ENCODE data around the gene RCAN2.

The RCAN2 gene

GRCh38 chr6:46438245-46438644, 53.0 kb downstream of the RCAN2 start:
- no peak for TF ChIP-seq FOXP2 (optimal IDR thresholded peaks at IDR 0.05; ENCODE audit: borderline replicate concordance, extremely low read depth, extremely low read length, insufficient read depth)
- TF ChIP-seq SIN3A (IDR thresholded peaks at IDR 0.05; ENCODE audit: borderline replicate concordance, insufficient read depth, low read length) = no peak

GRCh38 chr6:46437671-46438221, 53.5 kb downstream of the RCAN2 start:
- TF ChIP-seq TAF1 (IDR thresholded peaks at IDR 0.05; ENCODE audit: borderline replicate concordance, insufficient read depth, low read length) = no peak
- no peak for TF ChIP-seq POLR2AphosphoS5 (IDR thresholded peaks at IDR 0.05; ENCODE audit: low read depth, low read length)
- TF ChIP-seq REST (IDR thresholded peaks at IDR 0.05; ENCODE audit: insufficient read depth in 1 of 2, low read depth in 2 of 2, low read length in 2 of 2) = no peak
- no peak for TF ChIP-seq SIN3A (IDR thresholded peaks at IDR 0.05; ENCODE audit: borderline replicate concordance, insufficient read depth, low read length)
- no peak for TF ChIP-seq FOXP2 (optimal IDR thresholded peaks at IDR 0.05; ENCODE audit: borderline replicate concordance, extremely low read depth, extremely low read length, insufficient read depth)

GRCh38 chr6:46422619-46423018, 68.6 kb downstream of the RCAN2 start:
- TF ChIP-seq SIN3A (IDR thresholded peaks at IDR 0.05; ENCODE audit: borderline replicate concordance, insufficient read depth, low read length) = no peak
- TF ChIP-seq REST (IDR thresholded peaks at IDR 0.05; ENCODE audit: insufficient read depth in 1 of 2, low read depth in 2 of 2, low read length in 2 of 2) = no peak
- no peak for TF ChIP-seq FOXP2 (optimal IDR thresholded peaks at IDR 0.05; ENCODE audit: borderline replicate concordance, extremely low read depth, extremely low read length, insufficient read depth)
- no peak for TF ChIP-seq TAF1 (IDR thresholded peaks at IDR 0.05; ENCODE audit: borderline replicate concordance, insufficient read depth, low read length)
- no peak for TF ChIP-seq POLR2AphosphoS5 (IDR thresholded peaks at IDR 0.05; ENCODE audit: low read depth, low read length)

- no peak for TF ChIP-seq POLR2AphosphoS5 (IDR thresholded peaks at IDR 0.05; ENCODE audit: low read depth, low read length)
- no peak for TF ChIP-seq TAF1 (IDR thresholded peaks at IDR 0.05; ENCODE audit: borderline replicate concordance, insufficient read depth, low read length)
- TF ChIP-seq FOXP2 (optimal IDR thresholded peaks at IDR 0.05; ENCODE audit: borderline replicate concordance, extremely low read depth, extremely low read length, insufficient read depth) = no peak
- TF ChIP-seq SIN3A (IDR thresholded peaks at IDR 0.05; ENCODE audit: borderline replicate concordance, insufficient read depth, low read length) = no peak
- no peak for TF ChIP-seq REST (IDR thresholded peaks at IDR 0.05; ENCODE audit: insufficient read depth in 1 of 2, low read depth in 2 of 2, low read length in 2 of 2)
Measured at GRCh38 chr6:46421939-46422338, 69.3 kb downstream of the RCAN2 start.

GRCh38 chr6:46420921-46421638, 70.2 kb downstream of the RCAN2 start:
- TF ChIP-seq FOXP2 (optimal IDR thresholded peaks at IDR 0.05; ENCODE audit: borderline replicate concordance, extremely low read depth, extremely low read length, insufficient read depth) (no peak), SIN3A (IDR thresholded peaks at IDR 0.05; ENCODE audit: borderline replicate concordance, insufficient read depth, low read length) (no peak), TAF1 (IDR thresholded peaks at IDR 0.05; ENCODE audit: borderline replicate concordance, insufficient read depth, low read length) (no peak), POLR2AphosphoS5 (IDR thresholded peaks at IDR 0.05; ENCODE audit: low read depth, low read length) (no peak), REST (IDR thresholded peaks at IDR 0.05; ENCODE audit: insufficient read depth in 1 of 2, low read depth in 2 of 2, low read length in 2 of 2) (no peak)

All from PFSK-1 (cell line).